HG03460 (cell line): ENCODE data around the gene FNDC7.
"Not testable (repeated sequence)": the region's sequence is repeated elsewhere in the genome, so short reads cannot be mapped to it uniquely, and the experiment has no call there.

Source experiments
- ATAC-seq: cut with Tn5 transposase; IDR thresholded peaks from one replicate; pipeline ENCODE4 v1.9.1; 2021; ENCODE audit not compliant: unreplicated experiment

FNDC7 gene

DNA sequence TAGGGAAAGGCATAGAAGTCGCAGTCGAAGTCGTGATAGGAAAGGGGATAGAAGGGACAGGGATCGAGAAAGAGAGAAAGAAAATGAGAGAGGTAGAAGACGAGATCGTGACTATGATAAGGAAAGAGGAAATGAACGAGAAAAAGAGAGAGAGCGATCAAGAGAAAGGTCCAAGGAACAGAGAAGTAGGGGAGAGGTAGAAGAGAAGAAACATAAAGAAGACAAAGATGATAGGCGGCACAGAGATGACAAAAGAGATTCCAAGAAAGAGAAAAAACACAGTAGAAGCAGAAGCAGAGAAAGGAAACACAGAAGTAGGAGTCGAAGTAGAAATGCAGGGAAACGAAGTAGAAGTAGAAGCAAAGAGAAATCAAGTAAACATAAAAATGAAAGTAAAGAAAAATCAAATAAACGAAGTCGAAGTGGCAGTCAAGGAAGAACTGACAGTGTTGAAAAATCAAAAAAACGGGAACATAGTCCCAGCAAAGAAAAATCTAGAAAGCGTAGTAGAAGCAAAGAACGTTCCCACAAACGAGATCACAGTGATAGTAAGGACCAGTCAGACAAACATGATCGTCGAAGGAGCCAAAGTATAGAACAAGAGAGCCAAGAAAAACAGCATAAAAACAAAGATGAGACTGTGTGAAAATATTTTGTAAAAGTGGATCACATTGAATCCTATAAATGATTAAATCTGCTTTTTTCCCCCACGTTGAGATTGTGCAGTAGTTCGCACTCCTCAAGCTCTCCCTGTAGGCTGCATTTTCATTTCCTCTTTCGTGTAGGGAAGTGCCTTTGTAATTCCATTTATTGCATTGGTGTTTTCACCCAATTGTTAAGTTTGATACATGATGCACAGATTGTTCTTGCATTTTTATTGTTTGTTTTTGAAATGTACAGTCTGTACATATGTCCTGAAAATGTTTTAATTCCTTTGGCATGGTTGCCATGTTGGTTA is 13.1 kb upstream of the FNDC7 start:
- no peak for ATAC-seq

DNA sequence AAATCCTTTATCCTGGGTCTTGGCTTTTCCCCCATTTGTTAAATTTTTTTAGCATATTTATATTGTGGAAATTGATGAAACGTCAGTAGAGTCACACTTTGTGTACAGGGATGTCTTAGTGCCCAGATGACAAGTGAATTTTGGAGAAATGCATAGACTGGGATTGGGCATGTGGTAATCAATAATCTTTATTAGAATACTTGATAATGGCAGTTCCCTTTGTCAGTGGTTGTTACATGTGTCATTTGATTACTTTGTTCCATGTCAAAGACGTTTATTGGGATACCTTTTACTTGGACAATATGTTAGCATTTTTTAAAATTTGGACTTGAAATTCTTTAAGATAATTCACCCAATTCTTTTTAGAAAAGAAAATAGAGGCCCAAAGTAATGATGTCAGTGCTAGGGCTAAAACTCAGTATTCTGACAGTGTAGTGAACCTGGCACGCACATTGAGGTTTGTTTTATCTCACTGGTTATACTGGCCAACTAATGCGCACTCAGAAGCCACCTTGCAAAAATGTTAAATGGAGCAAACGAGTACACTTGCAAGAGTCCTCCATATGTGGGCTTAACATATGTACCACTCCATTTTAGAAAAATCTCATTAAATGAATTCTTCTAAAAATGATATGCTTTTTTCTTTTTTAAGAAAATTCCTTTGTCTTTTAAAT is 11.4 kb upstream of the FNDC7 start:
- no peak for ATAC-seq

DNA sequence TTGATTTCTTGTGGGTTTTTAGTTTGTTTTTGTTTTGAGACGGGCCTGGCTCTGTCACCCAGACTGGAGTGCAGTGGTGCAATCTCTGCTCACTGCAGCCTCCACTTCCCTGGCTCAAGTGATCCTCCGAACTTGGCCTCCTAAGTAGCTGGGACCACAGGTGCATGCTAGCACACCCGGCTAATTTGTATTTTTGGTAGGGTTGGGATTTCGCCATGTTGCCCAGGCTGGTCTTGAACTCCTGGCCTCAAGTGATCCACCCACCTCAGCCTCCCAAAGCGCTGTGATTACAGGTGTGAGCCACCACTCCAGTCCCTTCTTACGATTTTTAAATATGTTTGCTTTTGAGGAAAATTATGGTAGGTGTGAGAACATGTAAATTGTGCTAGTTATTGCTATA is 10.6 kb upstream of the FNDC7 start:
- not testable (repeated sequence) for ATAC-seq

DNA sequence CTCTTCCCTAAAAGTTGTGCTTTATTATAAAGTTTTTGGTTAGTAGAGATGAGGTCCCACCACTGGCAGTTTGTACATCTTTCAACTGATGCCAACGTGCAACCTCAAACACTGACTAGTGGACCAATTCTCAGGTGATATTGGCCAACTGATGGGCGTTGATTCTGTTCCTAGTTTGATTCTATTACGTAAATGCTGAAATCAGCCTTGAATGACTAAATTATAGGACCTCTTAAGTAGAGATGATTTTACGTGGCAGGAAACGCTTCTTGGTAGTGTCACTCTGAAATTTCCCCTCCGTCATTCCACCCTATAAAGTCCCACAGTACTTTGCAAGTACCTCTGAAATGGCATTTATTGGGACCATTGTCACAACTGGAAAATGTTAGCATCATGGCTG is 8.8 kb upstream of the FNDC7 start:
- ATAC-seq, result no peak

DNA sequence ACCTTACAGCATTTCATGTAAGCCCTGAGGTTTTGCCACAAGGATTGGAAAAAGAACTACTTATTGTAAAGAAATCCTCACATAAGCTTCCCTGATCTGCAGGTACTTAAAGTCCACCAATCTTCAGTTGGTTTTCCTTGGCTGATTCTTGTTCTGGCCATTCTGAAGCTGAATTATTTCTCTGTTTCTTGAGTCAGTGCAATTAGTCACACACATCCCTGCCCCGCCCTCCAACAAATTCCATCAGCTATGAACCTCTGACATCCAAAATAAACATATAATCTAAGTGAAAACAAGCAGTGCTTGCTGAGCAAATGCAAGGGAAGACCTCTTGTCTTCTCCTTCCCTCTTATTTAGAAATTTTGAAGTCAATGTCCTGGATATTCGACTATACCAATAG is 8.2 kb upstream of the FNDC7 start:
- no peak for ATAC-seq

DNA sequence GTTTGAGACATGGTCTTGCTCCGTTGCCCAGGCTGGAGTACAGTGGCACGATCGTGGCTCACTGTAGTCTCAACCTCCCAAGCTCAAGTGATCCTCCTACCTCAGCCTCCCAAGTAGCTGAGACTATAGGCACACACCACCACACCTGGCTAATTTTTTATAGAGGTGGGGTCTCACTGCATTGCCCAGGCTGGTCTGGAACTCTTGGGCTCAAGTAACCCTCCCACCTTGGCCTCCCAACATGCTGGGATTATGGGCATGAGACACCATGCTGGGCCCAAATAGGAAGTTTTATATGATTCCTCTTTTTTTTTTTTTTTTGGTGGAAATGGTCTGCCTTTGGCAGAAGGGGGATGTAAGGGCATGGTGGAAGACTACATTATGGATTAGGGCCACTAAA is 6.1 kb upstream of the FNDC7 start:
- ATAC-seq, result no peak

DNA sequence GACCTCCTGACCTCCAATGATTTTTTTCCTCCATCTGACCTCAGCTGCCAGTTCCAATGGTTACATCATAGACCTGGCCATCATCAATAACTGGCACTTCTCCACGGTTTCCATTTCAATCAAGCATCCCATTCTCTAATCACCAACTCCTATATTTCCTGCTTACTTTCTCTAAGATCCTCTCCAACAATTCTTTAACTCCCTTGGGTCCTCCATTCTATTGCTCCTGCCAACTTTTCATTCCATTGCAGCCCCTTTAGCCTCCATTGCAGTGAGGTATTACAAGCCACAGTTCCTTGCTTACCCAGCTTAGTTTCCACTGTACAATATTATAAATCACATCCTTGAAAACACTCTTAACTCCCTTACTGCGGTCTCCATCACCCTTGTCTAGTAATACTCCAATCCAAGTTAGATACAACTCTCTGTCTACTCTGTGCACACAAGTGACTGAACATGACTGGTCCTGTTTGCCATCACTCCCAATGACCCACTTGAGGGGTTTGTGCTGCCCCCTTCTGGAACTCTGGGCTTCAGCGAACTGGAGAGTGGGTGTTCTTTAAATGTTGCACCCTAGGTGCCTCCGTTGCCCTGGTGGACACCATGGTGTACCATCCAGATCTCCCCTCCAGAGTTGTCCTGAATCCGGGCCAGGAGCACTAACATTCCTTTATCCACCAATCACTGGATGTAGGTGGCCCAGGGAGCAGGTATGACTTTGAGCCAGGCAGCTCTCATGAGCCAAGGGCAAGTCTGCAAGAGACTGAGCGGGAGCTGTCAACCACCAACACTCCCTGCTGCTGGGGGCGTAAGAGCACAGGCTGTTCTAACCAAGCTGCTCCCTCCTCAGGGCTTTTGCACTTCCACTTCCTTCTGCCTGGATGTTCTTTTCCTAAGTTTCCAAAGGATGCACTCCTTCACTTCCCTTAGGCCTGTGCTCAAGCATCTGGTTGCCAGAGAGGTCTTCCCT is 3.7 kb upstream of the FNDC7 start:
- no peak for ATAC-seq

DNA sequence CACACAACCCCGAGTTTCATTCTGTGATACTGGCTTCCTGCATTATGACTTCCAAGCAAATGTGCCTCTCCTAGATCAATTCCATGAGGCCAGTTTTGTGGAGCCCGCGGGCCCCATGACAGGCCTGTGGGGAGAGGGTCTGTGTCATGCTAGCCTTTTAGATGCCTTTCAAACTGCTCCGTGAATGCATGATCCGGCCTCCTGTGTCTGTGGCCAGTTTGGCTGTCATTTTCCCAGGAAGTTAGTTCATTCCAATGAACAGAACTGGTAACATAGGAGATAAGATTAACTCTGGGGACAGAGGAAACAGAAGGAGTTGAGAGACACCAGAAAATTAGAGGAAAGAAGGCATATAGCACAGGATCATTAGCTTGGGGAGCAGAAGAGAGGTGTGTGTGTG is 3.2 kb downstream of the FNDC7 start:
- no peak for ATAC-seq

DNA sequence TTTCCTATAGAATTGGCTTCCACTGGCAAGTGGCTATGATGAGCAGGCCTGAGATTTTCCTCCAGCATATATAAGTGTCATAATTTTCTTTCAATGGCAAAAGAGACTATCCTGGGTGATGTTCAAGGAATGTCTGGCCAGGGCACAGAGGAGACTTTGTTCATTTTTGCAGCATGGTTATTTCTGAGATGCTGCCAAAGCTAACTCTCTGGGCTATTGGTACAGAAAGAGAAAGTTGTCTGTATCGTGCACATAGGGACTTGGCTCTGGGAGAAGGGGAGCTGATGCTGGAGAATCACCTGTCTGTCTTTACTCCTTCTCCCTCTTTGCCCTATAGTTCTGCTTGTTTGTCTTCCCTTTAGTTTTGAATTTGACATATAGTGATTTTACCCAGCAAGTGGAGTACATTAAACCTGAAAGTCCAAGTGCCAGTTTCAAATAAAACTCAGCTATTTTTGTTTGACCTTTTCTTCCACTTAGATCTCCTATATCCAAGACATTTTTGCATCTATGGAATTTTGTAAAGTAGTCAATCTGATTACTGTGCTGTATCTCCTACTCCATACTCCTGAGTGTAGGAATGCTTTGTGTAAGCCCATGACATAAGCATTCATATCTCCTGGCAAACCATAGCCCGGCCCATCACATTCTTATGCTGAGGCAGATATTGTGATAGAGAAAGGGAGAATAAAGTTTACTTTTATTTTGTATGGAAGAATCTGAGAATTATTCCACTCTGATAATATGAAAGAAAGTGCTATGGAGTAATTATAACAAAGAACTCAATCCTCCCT is 3.9 kb downstream of the FNDC7 start:
- ATAC-seq, result no peak

DNA sequence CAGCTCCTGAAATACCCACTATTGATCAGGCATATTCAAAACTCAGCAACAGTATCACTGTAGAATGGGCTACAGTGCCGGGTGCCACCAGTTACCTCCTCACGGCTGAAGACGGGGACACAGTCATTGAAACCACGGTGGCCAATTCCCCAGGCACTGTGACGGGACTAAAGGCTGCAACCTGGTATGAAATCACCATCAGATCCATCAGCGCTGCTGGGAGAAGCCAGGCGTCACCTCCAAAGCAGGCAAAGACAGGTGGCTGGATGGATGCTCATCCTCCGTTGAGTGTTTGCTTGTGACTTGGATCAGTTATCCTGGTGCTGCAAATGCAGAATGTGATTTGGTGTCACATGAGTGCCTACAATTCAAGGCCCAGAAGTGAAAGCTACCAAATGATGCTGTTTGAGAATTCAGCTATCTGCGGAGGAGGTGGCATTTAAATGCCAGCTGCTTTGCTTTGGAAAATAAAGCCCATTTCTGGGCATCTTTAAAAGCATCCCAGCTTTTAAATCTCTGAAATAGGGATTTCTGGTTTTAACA is 5.1 kb downstream of the FNDC7 start:
- ATAC-seq, result no peak

DNA sequence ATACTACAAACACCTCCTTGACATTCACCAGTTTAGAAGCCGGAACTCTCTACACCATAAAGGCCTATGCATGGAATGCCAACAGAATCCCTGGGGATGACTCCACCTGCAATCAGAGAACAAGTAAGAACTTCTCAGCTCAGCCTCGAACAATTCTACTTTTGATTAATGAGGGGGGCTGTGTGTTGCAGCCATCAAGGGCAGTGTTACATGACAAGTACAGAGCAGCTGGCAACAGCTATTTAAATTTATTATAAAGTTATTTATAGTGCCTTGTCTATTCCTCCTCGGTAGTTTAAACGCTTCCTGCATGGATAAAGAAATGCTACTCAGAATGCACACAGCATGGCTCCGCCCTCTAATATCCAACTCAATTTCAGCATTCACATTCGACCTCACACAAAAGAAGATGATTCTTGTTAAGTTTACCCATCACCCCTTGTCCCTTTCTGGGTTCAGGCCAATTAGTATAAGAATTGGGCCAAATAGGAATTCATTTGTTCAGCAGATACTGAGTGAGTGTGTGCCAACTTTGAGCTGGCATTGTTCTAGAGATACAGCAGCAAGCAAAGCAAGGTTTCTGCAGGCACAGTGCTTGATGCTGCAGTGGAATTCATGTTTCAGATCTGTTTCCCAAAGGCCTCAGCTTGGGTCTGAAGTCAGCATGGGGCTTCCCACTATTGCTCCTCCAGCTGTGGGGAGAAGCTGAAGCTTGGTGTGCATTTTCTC is 6.4 kb downstream of the FNDC7 start:
- no peak for ATAC-seq

DNA sequence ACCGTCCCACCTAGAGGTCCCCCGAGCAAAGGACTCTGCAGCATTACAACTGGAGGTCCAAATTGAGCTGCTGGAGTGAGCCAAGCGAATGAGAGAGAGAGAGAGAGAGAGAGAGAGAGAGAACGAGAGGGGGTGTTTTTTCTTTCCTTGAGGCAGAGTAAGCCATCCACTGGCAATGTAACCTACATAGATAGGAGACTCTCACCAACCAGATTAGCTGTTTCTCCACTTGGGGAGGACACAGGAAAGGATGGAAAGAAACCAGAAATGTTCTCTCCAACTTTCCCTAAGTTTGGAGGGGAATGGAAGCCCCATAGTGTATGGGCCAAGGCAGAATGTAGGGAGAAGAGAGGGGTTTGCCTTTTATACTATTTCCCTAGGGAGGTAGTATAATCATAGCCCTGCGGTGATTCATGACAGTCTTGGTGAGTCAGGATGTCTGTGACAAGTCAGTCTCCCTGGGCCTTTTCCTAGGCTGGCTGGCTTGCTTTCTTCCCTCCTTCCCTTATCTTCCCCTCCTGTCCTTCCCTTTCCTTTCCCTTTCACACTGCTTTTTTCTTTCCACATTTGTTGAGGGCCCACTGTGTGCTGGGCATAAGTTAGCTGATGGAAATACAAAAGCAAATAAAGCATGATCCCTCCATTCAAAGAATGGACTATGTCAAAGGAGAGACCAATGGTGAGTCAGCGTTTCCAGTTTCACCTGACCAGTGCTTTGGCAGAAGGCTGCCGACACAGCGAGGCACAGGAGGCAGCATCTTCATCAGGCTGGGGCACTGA is 7.1 kb downstream of the FNDC7 start:
- no peak for ATAC-seq

DNA sequence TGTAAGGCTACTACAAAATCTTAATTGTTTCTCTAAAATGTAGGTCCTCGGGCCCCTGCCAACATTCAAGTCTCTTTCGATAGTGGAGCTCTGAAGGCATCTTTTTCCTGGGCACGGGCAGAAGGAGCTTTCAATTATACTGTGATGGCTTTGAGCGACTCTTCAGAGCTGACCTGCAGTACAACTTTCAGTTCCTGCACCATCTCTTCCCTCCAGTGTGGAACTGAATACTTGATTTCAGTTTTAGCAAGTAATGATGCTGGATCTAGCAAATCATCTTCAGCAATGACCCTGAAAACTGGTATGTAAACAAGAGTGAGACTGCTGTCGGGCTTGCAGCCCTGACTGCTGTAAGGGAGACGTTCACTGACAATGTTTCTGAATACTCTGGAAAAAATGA is 9.6 kb downstream of the FNDC7 start:
- no peak for ATAC-seq

DNA sequence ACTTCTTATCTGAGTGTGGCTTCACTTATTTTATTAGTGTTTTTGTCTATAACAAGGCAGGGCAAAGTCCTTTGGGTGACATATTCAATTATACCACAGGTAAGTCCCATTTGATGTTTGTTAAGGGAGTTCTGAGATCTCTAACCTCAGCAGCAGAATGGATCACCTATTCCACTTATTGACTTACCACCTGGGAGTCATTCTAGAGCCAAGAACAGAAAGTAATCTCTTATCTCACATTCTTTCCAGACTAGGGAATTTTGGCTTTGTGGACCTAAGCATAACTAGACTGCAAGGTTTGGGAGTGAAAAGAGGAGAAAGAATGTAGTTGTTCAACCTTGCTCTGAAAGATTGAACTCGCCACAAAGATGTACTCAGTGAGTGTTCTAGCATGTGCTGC is 13.2 kb downstream of the FNDC7 start:
- ATAC-seq, result no peak

DNA sequence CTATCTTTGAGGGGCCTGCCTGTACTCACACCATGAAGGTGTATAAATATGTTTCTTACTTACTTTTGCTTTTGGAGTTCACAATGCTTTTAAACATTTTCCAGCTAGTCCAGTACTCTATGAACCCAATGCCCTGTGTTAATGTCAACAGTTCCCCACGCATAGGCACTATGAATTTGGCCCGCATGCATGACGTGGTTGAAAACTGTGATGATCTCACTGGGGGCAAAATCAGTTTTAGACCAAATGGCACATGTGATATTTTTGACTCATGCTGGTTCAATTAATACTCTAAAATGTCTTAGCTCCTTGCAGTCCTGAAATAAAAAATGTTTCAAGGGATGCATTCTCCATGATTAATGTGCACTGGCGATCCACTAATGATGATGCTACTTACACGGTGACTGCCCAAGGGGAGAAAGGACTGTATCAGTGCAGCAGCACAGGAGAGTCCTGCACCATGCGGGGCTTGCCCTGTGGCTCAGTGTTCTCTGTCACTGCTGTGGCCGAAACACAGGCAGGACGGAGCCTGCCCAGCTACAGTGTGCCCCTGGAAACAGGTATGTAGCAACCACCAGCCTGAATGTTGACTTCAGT is 15.7 kb downstream of the FNDC7 start:
- ATAC-seq, result no peak

DNA sequence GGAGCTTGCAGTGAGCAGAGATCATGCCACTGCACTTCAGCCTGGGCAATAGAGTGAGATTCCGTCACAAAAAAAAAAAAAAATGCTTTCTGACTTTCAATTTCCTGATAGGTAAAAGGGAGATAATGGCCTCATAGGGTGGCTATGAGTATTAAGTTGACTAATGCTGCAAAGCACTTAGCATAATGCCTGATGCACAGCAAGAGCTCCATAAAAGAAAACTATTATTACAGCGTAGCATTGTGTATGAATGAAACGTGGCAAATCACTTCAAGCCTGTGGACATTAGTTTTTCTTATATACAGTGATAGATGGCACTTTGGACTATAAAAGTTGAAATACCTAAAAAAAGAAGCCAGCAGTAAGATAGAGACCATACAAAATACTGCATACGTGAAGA is 16.8 kb downstream of the FNDC7 start:
- ATAC-seq, result no peak

DNA sequence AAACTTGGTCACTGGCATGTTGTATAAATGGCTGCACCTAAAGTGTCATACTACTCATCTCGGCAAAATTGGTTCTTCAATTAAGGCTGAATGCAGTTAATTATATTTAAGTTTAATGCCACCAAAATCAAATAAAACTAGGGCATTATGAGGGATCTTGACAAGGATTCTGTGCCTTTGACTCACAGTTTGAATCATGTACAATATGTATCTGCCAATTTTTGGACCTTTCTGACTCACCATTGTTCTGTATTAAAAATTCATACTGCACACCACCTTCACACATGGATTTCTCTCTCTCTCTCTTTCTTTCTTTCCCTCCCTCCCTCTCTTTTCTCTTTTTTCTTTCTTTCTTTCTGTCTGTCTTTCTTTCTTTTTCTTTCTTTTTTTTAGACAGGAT is 19.7 kb downstream of the FNDC7 start:
- no peak for ATAC-seq

DNA sequence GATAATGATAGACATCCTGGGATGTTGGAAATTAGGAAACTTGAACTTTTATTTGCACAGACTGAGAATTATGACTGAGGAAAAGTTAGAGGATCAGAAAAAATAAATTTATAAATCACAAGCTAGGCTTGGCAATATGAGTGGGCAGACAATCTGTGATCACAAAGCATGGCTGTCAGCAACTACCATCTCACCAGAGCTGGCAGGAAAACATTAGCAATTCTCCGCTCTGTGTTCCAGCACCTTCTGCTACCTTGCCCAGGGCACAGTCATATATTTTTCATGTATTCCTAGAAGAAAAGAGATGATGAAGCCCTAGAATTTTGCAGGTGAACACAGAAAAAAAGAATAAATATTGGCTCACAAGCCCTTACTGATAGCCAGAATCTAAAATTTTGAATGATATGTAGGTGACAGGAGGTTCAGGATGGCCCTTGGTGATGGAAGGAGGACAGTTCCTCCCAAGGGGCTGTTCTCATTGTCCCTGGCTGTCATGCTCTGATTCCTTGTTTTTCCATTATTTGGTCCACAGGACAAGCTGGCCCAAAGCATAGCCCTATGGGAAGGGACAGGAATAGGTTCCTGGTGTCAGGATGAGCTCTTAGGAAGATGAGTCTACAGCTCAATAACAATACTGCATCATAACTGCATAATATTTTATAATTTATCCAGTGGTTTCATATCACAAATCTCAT is 21.6 kb downstream of the FNDC7 start:
- no peak for ATAC-seq
